A673 (cell line): ENCODE data around the gene KRT82. TPM values are rescaled to one million over a fixed set of nuclear protein-coding genes. Genes with fewer than 3 reads are reported as not detected.

Source experiments
- BruUV-seq: library from RNA; stranded (reverse); fragments of 400-500 nt; replicated peaks from 2 replicates; lab custom pipeline; 2021; lab: Mats Ljungman, UMichigan
- CTCF ChIA-PET: fragments of 300-600 bp; sonication (Branson Sonifier 250); formaldehyde crosslinking; loops from one replicate; lab custom pipeline; 2022; ENCODE audit warnings: antibody characterized with exemption; lab: Charles Lee
- POLR2A ChIA-PET: fragments of 300-600 bp; sonication (Branson Sonifier 250); formaldehyde crosslinking; loops from one replicate; lab custom pipeline; 2022; ENCODE audit warnings: antibody characterized with exemption; ENCODE audit not compliant: low non-redundant PET; lab: Charles Lee
- DNase-seq: peaks from one replicate; pipeline ENCODE4 v3.0.0-alpha.2; 2015; ENCODE audit warnings: low spot score
- H3K27ac ChIP-seq: fragments of 200-600 bp; sonication (generic); 2 replicates; pipeline ENCODE4 v1.5.1; 2016; ENCODE audit warnings: mixed run types, low read depth, mild to moderate bottlenecking, mixed read lengths, antibody characterized with exemption, low read length; ENCODE audit not compliant: poor library complexity, severe bottlenecking
- H3K27me3 ChIP-seq: fragments of 200-600 bp; sonication (generic); replicated peaks from 2 replicates; pipeline ENCODE4 v1.6.1; 2017; ENCODE audit warnings: mixed run types, low read depth, mild to moderate bottlenecking, mixed read lengths, antibody characterized with exemption, low read length; ENCODE audit not compliant: insufficient read depth, poor library complexity
- H3K36me3 ChIP-seq: fragments of 200-600 bp; sonication (generic); 2 replicates; pipeline ENCODE4 v1.6.1; 2016; ENCODE audit warnings: mixed run types, mild to moderate bottlenecking, mixed read lengths, antibody characterized with exemption, low read length; ENCODE audit not compliant: insufficient read depth, poor library complexity, severe bottlenecking
- H3K4me1 ChIP-seq: fragments of 200-600 bp; sonication (generic); 2 replicates; pipeline ENCODE4 v1.6.1; 2017; ENCODE audit warnings: mixed run types, mild to moderate bottlenecking, mixed read lengths, antibody characterized with exemption, low read length; ENCODE audit not compliant: insufficient read depth, poor library complexity, severe bottlenecking
- H3K4me3 ChIP-seq: fragments of 200-600 bp; sonication (generic); 2 replicates; pipeline ENCODE4 v1.5.1; 2016; ENCODE audit warnings: low read depth, mixed run types, mild to moderate bottlenecking, mixed read lengths, low read length; ENCODE audit not compliant: poor library complexity, severe bottlenecking
- H3K9me3 ChIP-seq: fragments of 200-600 bp; sonication (generic); 2 replicates; pipeline ENCODE4 v1.6.1; 2016; ENCODE audit warnings: mixed run types, low read depth, mild to moderate bottlenecking, mixed read lengths, antibody characterized with exemption, low read length; ENCODE audit not compliant: poor library complexity, severe bottlenecking
- EZH2 ChIP-seq: fragments of 200-600 bp; sonication (generic); IDR thresholded peaks from 2 replicates; pipeline ENCODE4 v1.6.1; 2017; ENCODE audit warnings: borderline replicate concordance, low read depth, mild to moderate bottlenecking, mixed read lengths, antibody characterized with exemption, low read length; ENCODE audit not compliant: poor library complexity, severe bottlenecking
- intact Hi-C: fragments of 100-400 bp; cut with micrococcal nuclease; formaldehyde crosslinking; loops from one replicate; pipeline ENCODE4 v1.10.0; 2022; ENCODE audit not compliant: unreplicated experiment
- total RNA-seq: library from RNA; stranded (reverse); gene quantifications from 2 replicates; pipeline ENCODE4 v1.2.3, GENCODE V29; 2021
- TF ChIP-seq, protein P1 (sequence below): fragments of 300-800, 200-600 bp; sonication (generic); conservative IDR thresholded peaks from 2 replicates; pipeline ENCODE4 v1.5.1; 2017; ENCODE audit warnings: low read depth, mild to moderate bottlenecking, antibody characterized with exemption, low read length, moderate library complexity, mixed read lengths

Gene KRT82
- total RNA-seq, 1 experiment from 2014 or later, result not detected

DNA sequence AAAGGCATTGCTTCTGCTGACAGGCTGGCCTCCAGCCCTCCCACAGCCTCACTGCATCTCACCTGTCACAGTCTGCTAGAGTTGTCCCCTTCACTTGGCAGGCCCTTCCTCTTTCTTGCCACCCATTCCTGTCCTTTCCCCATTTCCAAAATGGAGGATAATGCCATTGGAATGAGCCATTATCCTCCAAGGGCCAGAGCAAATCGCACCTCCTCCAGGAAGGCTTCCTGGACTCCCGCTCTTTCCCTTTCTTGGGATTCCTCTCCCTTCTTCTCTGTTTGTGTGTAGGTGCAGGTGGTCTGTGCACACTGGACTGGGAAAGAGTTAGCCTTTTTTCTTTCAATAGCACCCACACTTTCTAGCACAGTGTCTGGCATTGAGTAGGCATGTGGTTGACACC lies 3.8 kb downstream of the KRT82 start:
- no peak for TF ChIP-seq EZH2
- TF ChIP-seq, protein P1, sequence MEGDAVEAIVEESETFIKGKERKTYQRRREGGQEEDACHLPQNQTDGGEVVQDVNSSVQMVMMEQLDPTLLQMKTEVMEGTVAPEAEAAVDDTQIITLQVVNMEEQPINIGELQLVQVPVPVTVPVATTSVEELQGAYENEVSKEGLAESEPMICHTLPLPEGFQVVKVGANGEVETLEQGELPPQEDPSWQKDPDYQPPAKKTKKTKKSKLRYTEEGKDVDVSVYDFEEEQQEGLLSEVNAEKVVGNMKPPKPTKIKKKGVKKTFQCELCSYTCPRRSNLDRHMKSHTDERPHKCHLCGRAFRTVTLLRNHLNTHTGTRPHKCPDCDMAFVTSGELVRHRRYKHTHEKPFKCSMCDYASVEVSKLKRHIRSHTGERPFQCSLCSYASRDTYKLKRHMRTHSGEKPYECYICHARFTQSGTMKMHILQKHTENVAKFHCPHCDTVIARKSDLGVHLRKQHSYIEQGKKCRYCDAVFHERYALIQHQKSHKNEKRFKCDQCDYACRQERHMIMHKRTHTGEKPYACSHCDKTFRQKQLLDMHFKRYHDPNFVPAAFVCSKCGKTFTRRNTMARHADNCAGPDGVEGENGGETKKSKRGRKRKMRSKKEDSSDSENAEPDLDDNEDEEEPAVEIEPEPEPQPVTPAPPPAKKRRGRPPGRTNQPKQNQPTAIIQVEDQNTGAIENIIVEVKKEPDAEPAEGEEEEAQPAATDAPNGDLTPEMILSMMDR, result no peak
- H3K9me3 ChIP-seq, result no peaks in the 10 kb centered on the region
- H3K36me3 ChIP-seq, result no peaks in the 10 kb centered on the region
- POLR2A ChIA-PET, result interaction anchor here (0.6 kb wide), 1 partner anchor 1217 kb away, joined by 9 read pairs; no protein-coding TSS in a partner anchor
- no TSS peak for BruUV-seq
- intact Hi-C loops, result no loop called here
- H3K27me3 ChIP-seq, result no peaks in the 10 kb centered on the region
- no peak for DNase-seq
- no peaks in the 10 kb centered on the region for H3K4me1 ChIP-seq
- no peak overlapping the region for H3K4me3 ChIP-seq
- CTCF ChIA-PET, result no interaction called here
- H3K27ac ChIP-seq, result no peak overlapping the region

DNA sequence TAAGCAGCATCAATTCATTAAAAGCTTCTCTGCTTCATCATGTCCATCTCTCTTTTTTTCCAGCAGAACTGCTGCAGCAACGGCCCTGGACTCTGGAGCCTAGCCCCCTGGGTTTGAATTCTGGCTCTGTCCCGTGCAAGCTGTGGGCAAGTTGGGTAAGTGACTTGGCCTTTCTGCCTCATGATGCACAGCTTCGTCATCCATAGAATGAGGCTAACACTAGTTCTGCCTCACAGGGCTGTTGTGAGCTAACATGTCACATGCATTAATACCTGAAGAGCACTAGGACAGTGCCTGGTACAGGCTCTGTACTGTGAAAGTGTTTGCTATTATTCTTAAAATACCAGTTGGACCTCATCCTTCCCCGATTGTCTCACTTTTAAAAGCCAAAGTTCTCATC lies 4.2 kb downstream of the KRT82 start:
- POLR2A ChIA-PET, result interaction anchor here (0.6 kb wide), 1 partner anchor 1217 kb away, joined by 9 read pairs; no protein-coding TSS in a partner anchor
- TF ChIP-seq, protein P1, result no peak
- TF ChIP-seq EZH2, result no peak
- intact Hi-C loops, result no loop called here
- Histone ChIP-seq H3K27me3 (no peaks in the 10 kb centered on the region), H3K4me3 (no peak overlapping the region), H3K36me3 (no peaks in the 10 kb centered on the region), H3K27ac (no peak overlapping the region), H3K9me3 (no peaks in the 10 kb centered on the region), H3K4me1 (no peaks in the 10 kb centered on the region)
- no TSS peak for BruUV-seq
- no peak for DNase-seq
- CTCF ChIA-PET, result no interaction called here

DNA sequence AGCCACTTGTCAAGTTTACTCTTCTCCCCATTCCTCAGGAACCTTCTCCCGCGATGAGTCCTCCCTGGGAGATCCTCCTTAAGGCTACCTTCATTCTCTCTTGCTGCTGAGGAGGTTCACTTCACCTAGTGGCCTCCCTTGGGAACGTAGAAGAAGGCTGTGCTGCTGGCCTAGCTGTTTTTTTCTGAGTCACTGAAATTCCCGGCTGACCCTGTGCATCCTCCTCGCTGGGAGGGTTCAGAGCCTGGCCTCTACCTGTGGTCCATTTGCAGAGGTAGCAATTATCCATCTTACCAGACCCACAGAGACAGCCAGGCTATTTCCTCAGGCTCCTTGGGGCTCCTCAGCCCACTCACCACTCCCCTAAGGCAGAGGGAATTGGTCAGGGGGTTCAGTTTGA lies 4.6 kb downstream of the KRT82 start:
- no peak for TF ChIP-seq EZH2
- TF ChIP-seq, protein P1, result no peak
- H3K4me1 ChIP-seq, result no peaks in the 10 kb centered on the region

More for the DNA sequence above, 4.6 kb downstream of the KRT82 start:
- intact Hi-C loops, result no loop called here
- CTCF ChIA-PET, result no interaction called here
- Histone ChIP-seq H3K27me3 (no peaks in the 10 kb centered on the region), H3K36me3 (no peaks in the 10 kb centered on the region), H3K9me3 (no peaks in the 10 kb centered on the region), H3K4me3 (no peak overlapping the region), H3K27ac (no peak overlapping the region)
- POLR2A ChIA-PET, result interaction anchor here (0.6 kb wide), 1 partner anchor 1218 kb away, joined by 9 read pairs; no protein-coding TSS in a partner anchor
- DNase-seq, result no peak
- BruUV-seq, result no TSS peak
